ENCODE measurements around the gene MXD4.
"Not testable (repeated sequence)": the region's sequence is repeated elsewhere in the genome, so short reads cannot be mapped to it uniquely, and the experiment has no call there.

GRCh38 chr4:2202789-2203188 lies 59.1 kb downstream of the MXD4 start:
- not testable (repeated sequence) for TF ChIP-seq CTCF (IDR thresholded peaks at IDR 0.05; ENCODE audit: low read length); EZH2 (optimal IDR thresholded peaks at IDR 0.05; ENCODE audit: low read depth, low read length); EZH2phosphoT487 (IDR thresholded peaks at IDR 0.05; ENCODE audit: low read length)

Data from MM.1S (cell line).